GM12865 (cell line): ENCODE results near the gene ROS1.

ENCODE experiments used
- DNase-seq: peaks from one replicate; pipeline ENCODE4 v3.0.0; 2010; ENCODE audit warnings: low read depth
- H3K4me3 ChIP-seq: 2 replicates; pipeline ENCODE4 v1.5.1; 2011; ENCODE audit warnings: mild to moderate bottlenecking, low read depth, low read length, control low read depth
- TF ChIP-seq, protein P1 (sequence below): IDR thresholded peaks from 2 replicates; pipeline ENCODE4 v1.5.1; 2011; ENCODE audit warnings: low read length, control low read depth, low read depth, inconsistent platforms; ENCODE audit not compliant: insufficient read depth; ENCODE audit errors: missing control alignments

Gene ROS1

DNA sequence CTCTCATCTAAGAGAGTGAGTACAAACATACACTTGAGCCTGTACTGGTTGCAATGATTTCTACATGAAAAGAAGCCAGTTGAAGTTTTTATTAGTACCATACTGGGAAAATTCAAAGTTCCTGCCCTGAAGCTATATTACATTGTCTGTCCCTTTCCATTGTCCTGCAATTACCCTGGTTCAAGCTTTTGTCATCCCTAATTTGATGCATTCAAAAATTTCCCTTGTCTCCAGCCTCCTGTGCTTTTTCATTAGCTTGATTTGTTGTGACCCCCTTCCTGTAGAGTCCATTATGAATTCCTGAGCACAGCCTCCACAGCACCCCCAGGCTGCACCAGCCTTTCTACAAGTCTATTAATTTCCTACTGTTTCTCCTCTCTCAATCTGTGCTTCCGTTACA lies 114.0 kb downstream of the ROS1 start:
- DNase-seq = no peak
- TF ChIP-seq, protein P1, sequence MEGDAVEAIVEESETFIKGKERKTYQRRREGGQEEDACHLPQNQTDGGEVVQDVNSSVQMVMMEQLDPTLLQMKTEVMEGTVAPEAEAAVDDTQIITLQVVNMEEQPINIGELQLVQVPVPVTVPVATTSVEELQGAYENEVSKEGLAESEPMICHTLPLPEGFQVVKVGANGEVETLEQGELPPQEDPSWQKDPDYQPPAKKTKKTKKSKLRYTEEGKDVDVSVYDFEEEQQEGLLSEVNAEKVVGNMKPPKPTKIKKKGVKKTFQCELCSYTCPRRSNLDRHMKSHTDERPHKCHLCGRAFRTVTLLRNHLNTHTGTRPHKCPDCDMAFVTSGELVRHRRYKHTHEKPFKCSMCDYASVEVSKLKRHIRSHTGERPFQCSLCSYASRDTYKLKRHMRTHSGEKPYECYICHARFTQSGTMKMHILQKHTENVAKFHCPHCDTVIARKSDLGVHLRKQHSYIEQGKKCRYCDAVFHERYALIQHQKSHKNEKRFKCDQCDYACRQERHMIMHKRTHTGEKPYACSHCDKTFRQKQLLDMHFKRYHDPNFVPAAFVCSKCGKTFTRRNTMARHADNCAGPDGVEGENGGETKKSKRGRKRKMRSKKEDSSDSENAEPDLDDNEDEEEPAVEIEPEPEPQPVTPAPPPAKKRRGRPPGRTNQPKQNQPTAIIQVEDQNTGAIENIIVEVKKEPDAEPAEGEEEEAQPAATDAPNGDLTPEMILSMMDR = no peak
- H3K4me3 ChIP-seq = no peak overlapping the region

DNA sequence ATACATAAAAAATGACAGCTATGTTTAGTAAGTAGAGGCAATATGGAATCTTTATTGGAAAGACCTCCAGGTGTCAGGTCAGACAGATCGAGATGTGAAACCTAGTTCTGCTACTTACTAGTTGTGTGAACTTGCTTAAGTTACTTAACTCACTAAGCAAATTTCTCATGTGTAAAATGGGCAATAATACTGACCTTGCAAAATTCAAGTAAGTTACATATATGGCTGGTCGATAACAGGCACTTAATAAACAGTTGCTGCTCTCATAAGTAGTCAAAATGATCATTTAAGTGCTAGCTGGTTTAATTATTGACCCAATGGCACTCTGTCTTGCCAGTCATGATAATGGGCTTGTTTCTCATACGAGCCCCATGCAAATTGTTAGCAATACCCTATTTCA lies 114.4 kb downstream of the ROS1 start:
- no peak for DNase-seq
- no peak overlapping the region for H3K4me3 ChIP-seq
- TF ChIP-seq, protein P1 = no peak

DNA sequence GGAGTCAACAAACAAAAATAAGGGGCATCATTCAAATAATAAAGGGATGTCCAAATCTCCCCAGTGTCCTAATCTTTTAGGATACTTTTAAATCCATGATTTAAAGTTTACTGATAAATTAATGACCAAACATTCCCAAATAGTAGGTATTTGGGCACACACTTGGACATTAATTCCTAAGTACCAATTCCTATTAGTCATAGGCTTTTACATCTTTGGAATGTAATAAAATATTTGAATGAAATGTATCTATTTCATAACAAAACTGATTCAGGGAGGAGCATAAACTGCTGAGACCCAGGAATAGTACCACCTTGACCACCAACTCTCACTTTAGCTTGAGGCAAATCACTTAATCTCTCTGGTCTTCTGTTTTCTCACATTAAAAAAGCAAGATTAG lies 116.1 kb downstream of the ROS1 start:
- no peak overlapping the region for H3K4me3 ChIP-seq
- TF ChIP-seq, protein P1 = no peak
- DNase-seq = no peak

DNA sequence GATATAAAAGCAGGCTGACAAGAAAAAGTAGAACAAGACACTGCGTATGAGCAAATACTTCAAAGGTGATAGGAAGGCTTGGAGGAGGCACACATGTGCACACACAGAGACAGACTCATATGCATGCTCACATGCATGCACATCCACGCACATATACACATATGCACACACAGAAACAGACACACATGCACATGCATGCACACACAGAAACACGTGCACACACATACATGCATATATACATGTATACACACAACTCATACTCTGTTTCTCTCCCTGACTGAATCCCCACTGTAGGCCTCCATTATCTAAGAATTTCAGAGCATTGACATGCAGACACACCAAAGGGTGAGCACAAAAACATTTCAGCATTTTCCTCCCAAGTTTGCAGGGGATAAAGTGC lies 116.7 kb downstream of the ROS1 start:
- DNase-seq = no peak
- H3K4me3 ChIP-seq = no peak overlapping the region
- TF ChIP-seq, protein P1 = no peak

DNA sequence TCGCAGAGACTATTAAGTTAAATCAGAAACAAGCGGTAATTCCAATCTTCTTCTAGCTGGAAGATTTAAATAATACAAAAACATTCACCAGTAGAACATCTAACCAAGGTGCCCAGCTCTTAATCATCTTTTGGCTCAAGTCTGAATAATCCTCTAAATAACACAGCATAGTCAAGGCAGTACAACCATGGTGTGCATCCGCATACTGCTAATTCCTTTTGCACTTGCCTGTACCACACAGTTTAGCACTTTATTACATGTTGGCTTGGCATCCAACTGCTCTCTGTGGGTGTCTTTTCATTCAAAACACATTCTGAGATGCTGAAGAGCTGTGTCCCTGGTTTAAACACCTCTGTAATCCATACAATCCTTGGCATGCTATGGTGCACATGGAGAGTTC lies 118.1 kb downstream of the ROS1 start:
- TF ChIP-seq, protein P1 = no peak
- no peak overlapping the region for H3K4me3 ChIP-seq
- no peak for DNase-seq

DNA sequence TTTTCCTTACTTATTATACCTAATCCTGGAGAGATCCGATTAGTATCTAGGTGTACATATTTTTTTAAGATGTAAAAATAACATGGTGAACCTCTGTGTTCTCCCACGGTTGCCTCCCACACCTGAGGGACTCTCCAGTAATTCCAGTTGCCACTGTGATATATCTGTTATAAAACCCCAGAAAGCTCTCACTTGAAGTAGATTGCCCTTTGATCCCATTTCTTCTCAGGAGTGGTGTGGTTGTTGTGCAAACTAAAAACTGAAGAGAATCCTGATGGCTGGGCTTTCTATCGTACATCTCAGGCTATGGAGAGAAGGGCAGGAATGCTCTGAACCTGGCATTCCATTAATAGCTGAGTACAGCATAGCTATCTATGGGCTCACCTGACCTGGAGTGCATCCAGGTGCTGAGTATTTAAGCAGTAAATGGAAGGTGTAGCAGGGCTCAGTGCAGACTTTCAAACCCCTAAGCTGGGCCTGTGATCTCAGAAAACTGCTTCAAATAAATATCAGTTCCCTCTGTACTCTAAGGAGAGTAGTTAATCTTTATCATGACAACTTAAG lies 119.4 kb downstream of the ROS1 start:
- no peak for DNase-seq
- TF ChIP-seq, protein P1 = no peak

DNA sequence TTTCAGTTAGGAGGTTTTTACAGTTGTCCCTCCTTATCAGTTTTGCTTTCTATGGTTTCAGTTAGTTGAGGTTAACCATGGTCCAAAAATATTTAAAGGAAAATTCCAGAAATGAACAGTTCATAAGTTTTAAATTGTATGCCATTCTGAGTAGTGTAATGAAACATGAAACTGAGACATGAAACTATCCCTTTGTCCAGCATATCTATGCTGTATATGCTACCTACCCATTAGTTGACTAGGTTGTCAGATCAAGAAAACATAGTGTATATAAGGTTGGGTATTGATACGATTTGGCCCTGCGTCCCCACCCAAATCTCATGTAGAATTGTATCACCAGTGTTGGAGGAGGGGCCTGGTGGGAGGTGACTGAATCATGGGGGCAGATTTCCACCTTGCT lies 121.3 kb downstream of the ROS1 start:
- TF ChIP-seq, protein P1 = no peak
- DNase-seq = no peak
- no peak overlapping the region for H3K4me3 ChIP-seq

More for the DNA sequence above, 119.4 kb downstream of the ROS1 start:
- H3K4me3 ChIP-seq = no peak overlapping the region
